ENCODE measurements around the gene SIGMAR1.
A peak's percentile ranks its signal among the peaks of the same experiment; 100 is the strongest.

SIGMAR1 gene

DNA sequence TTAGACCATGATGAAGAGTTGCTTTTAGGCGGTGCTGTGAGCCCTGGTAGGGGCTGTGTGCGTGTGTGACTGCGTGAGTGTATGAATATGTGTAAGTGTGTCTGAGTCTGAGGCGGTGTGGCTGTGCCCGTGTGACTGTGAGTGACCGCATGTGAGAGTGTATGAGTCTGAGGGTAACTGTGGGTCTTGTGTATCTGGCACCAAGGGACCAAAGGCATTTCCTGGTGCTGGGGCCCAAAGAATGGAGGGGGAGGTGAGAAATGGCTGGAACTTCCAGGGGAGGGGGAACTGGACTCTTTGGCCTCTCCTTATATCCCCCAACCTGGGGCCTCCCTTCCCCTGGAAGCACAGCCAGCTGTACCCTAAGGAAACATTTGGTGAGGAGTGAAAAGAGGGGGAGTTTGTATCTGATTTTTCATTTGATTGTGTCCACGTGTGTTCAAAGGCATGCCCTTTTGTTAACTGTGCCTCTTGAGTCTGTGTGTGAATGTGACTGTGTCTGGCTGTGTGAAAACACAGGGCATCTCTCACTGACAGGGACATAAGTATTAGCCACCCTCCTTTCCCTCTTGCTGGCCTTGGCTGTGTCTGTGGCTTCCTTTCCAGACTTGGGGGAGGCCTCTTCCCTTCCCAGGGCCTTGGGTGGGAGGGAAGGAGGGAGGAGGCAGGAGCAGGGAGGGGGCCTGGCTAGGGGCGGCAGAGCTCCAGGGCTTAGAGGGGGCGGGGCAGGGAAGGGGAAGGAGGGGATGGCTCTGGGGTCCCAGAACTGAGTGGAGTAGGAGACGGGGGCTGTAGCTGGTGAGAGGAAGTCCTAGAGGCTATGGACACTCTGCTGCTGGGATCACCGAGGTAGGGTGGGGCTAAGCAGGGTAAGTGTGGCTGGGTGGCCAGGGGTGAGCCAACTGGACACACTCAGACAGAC lies 15.8 kb upstream of the SIGMAR1 start:
- Mint-ChIP-seq H3K27ac (peak overlapping the region; percentile 99), H3K9me3 (no peaks in the 10 kb centered on the region), H3K4me3 (peak overlapping the region; percentile 74 to 95 (median 89)), H3K36me3 (ENCODE audit: low read depth) (peaks cover 24% of the 10 kb centered on the region), H3K27me3 (ENCODE audit: low read depth) (no peaks in the 10 kb centered on the region), H3K4me1 (peaks cover 65% of the 10 kb centered on the region)
- TF ChIP-seq, protein P1, sequence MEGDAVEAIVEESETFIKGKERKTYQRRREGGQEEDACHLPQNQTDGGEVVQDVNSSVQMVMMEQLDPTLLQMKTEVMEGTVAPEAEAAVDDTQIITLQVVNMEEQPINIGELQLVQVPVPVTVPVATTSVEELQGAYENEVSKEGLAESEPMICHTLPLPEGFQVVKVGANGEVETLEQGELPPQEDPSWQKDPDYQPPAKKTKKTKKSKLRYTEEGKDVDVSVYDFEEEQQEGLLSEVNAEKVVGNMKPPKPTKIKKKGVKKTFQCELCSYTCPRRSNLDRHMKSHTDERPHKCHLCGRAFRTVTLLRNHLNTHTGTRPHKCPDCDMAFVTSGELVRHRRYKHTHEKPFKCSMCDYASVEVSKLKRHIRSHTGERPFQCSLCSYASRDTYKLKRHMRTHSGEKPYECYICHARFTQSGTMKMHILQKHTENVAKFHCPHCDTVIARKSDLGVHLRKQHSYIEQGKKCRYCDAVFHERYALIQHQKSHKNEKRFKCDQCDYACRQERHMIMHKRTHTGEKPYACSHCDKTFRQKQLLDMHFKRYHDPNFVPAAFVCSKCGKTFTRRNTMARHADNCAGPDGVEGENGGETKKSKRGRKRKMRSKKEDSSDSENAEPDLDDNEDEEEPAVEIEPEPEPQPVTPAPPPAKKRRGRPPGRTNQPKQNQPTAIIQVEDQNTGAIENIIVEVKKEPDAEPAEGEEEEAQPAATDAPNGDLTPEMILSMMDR (IDR thresholded peaks at IDR 0.05; ENCODE audit: unreplicated experiment in 3 of 3), result no peak

DNA sequence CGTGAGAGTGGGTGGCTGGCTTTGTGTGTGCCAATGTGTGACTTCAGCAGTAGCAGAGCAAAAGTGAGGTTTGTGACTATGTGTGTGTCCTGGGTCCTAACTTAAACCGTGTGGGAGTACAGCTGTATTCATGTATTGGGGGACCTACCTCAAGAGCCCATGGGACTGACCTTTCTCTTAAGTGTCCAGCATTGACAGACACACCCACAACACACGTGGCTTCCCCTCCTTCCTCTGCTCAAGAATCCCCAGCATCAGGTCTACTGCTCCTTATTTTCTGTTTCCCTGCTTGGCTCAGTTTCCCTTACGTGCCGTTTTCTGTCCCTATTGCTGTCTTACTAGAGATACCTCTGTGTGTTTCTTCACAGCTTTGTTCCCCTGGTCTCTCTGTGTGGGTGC lies 15.0 kb upstream of the SIGMAR1 start:
- Mint-ChIP-seq H3K4me1 (peaks cover 71% of the 10 kb centered on the region), H3K27ac (peak overlapping the region; percentile 99), H3K9me3 (no peaks in the 10 kb centered on the region), H3K27me3 (ENCODE audit: low read depth) (no peaks in the 10 kb centered on the region), H3K36me3 (ENCODE audit: low read depth) (peaks cover 32% of the 10 kb centered on the region), H3K4me3 (peak overlapping the region; percentile 74 to 95 (median 89))
- TF ChIP-seq, protein P1 (IDR thresholded peaks at IDR 0.05; ENCODE audit: unreplicated experiment in 3 of 3), result no peak

DNA sequence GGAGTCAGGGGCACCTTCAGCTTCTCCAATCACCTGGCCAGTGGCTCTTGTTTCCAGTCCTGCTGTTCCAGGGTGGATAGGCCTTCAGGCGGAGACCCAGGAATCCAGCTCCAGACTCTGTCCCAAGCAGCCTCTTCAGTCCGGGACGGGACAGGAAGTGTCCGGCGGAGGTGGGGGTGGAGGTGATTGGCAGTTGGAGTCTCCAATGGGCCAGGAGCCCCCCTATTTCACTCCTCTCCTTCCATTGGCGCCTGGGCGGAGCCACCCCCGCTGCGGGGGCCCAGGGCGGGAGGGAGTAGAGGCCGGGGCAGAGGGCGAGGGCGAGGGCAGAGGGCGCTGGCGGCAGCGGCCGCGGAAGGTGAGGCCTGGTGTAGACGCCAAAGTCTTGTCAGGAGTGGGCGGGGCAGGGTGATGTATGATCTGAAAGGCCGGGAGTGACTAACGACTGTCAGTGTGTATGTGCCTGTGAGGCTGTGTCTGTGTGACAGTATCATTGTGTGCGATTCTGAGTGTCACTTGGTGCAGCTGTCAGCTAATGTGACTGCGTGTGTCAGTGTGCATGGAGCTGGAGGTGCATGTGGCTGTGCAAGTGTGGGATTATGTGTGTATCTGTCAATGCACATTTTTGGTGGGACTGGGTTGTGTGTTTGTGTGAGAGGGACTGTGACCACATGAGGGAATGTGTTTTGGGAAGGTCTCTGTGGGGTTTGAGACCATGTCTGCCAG lies 14.5 kb upstream of the SIGMAR1 start, which contains the start of gene IL11RA:
TSS of gene IL11RA (plus strand) at position 310 of the 726 bp plus-strand sequence. CDS start 3,033 bp downstream, outside the sequence.
- peaks cover 36% of the 10 kb centered on the region for H3K36me3 Mint-ChIP-seq (ENCODE audit: low read depth)
- H3K9me3 Mint-ChIP-seq, result no peaks in the 10 kb centered on the region
- H3K27me3 Mint-ChIP-seq (ENCODE audit: low read depth), result no peaks in the 10 kb centered on the region
- peak within 1 kb of the TSS; percentile 74 to 95 (median 89) for H3K4me3 Mint-ChIP-seq
- TF ChIP-seq, protein P1 (IDR thresholded peaks at IDR 0.05; ENCODE audit: unreplicated experiment in 3 of 3), result no peak
- H3K4me1 Mint-ChIP-seq, result peaks cover 76% of the 10 kb centered on the region
- H3K27ac Mint-ChIP-seq, result peak within 1 kb of the TSS; percentile 99

DNA sequence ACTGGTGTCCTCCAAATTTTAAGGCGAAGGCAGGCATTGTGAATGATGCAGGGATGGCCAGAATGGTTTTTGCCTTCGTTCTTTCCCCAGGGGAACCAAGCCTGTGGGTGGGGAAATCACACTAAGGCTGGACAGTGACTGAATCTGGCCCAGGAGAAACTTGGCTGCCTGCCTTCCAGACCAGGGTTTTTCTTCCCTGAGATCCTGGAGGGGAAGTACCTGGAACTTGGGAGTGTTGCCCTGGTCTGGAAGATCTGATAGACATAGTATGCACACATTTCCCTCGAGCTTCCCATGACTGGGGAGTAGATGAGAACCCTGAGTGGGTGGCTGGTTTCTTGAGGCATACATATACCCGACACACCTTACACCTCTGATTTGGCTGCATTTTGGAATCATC lies 13.7 kb upstream of the SIGMAR1 start:
- H3K36me3 Mint-ChIP-seq (ENCODE audit: low read depth), result peaks cover 36% of the 10 kb centered on the region
- no peaks in the 10 kb centered on the region for H3K27me3 Mint-ChIP-seq (ENCODE audit: low read depth)
- TF ChIP-seq, protein P1 (IDR thresholded peaks at IDR 0.05; ENCODE audit: unreplicated experiment in 3 of 3), result no peak
- peak overlapping the region; percentile 99 for H3K27ac Mint-ChIP-seq
- H3K4me3 Mint-ChIP-seq, result peak overlapping the region; percentile 74 to 95 (median 89)
- H3K4me1 Mint-ChIP-seq, result peaks cover 79% of the 10 kb centered on the region
- no peaks in the 10 kb centered on the region for H3K9me3 Mint-ChIP-seq

DNA sequence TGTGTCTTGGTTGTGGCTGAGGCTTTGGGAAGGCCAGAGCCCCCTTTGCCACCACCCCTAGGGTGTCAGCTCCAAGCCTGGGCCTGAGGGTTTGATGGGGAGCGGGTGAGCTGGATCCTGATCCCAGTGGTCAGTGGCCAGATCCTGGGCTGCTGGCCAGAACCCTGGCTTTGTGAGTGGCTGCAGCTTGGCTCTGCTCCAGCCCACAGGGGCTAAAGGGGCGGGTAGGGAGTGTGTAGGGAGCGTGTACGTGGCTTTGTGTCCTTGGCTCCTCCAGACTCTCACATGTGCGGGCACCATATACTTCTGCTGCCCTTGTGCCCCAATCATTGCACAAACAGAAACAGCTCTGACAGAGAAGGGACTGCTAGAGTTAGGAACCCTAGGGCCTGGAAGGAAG lies 13.2 kb upstream of the SIGMAR1 start:
- Mint-ChIP-seq H3K9me3 (no peaks in the 10 kb centered on the region), H3K27me3 (ENCODE audit: low read depth) (no peaks in the 10 kb centered on the region), H3K4me1 (peaks cover 81% of the 10 kb centered on the region), H3K4me3 (peak overlapping the region; percentile 74 to 95 (median 89)), H3K27ac (peak overlapping the region; percentile 99), H3K36me3 (ENCODE audit: low read depth) (peaks cover 36% of the 10 kb centered on the region)
- TF ChIP-seq, protein P1 (IDR thresholded peaks at IDR 0.05; ENCODE audit: unreplicated experiment in 3 of 3), result no peak
